HepG2 (cell line): ENCODE measurements around the gene PRDX6.

Source experiments
- FOXK1 ChIP-seq: sonication (generic); formaldehyde crosslinking; IDR thresholded peaks from 2 replicates; pipeline ENCODE4 v1.4.0; 2020; ENCODE audit warnings: low read depth, missing genetic modification reagents, borderline replicate concordance
- MED8 ChIP-seq: sonication (generic); formaldehyde crosslinking; IDR thresholded peaks from 2 replicates; pipeline ENCODE4 v1.8.1; 2023; ENCODE audit warnings: mild to moderate bottlenecking, missing genetic modification reagents; ENCODE audit not compliant: insufficient replicate concordance
- NR2C2 ChIP-seq: sonication (generic); formaldehyde crosslinking; IDR thresholded peaks from 2 replicates; pipeline ENCODE4 v1.4.0; 2020; ENCODE audit warnings: missing genetic modification reagents, mild to moderate bottlenecking, moderate library complexity, borderline replicate concordance
- POLR2G ChIP-seq: fragments of 200-400 bp; formaldehyde crosslinking; IDR thresholded peaks from 2 replicates; pipeline ENCODE4 v1.6.1; 2018; ENCODE audit warnings: mild to moderate bottlenecking, low read depth, low read length, moderate library complexity
- TAF1 ChIP-seq: sonication (generic); formaldehyde crosslinking; IDR thresholded peaks from 2 replicates; pipeline ENCODE4 v1.4.0; 2020; ENCODE audit warnings: missing genetic modification reagents
- TCF7L2 ChIP-seq: IDR thresholded peaks from 2 replicates; pipeline ENCODE4 v1.6.1; 2011; ENCODE audit warnings: mild to moderate bottlenecking, low read depth, low read length, moderate library complexity
- ZNF17 ChIP-seq: sonication (generic); formaldehyde crosslinking; IDR thresholded peaks from 2 replicates; pipeline ENCODE4 v1.5.0; 2020; ENCODE audit warnings: mild to moderate bottlenecking, missing genetic modification reagents
- ZNF431 ChIP-seq: sonication (generic); formaldehyde crosslinking; IDR thresholded peaks from 2 replicates; pipeline ENCODE4 v1.9.0; 2022; ENCODE audit warnings: missing genetic modification reagents, low read depth, mild to moderate bottlenecking, borderline replicate concordance
- TF ChIP-seq, protein P1 (sequence below): sonication (generic); formaldehyde crosslinking; IDR thresholded peaks from 2 replicates; pipeline ENCODE4 v1.5.0; 2020; ENCODE audit warnings: mild to moderate bottlenecking, missing genetic modification reagents, moderate library complexity
- TF ChIP-seq, protein P2 (sequence below): sonication (generic); formaldehyde crosslinking; IDR thresholded peaks from 2 replicates; pipeline ENCODE4 v1.5.0; 2020; ENCODE audit warnings: mild to moderate bottlenecking, missing genetic modification reagents, borderline replicate concordance
- TF ChIP-seq, protein P3 (sequence below), 2 experiments: sonication (generic) in 1 of 2; formaldehyde crosslinking in 1 of 2; IDR thresholded peaks; 2 replicates each; pipeline versions ENCODE4 v1.5.1 to v1.6.1; 2011 to 2020; ENCODE audit warnings: borderline replicate concordance in 1 of 2, low read depth in 1 of 2, low read length in 1 of 2, mild to moderate bottlenecking in 1 of 2, missing genetic modification reagents in 1 of 2, moderate library complexity in 1 of 2
- TF ChIP-seq, protein P4 (sequence below): sonication (generic); formaldehyde crosslinking; IDR thresholded peaks from 2 replicates; pipeline ENCODE4 v1.4.0; 2020; ENCODE audit warnings: missing genetic modification reagents, borderline replicate concordance
- TF ChIP-seq, protein P5 (sequence below): sonication (generic); formaldehyde crosslinking; conservative IDR thresholded peaks from 2 replicates; pipeline ENCODE4 v1.4.0; 2020; ENCODE audit warnings: missing genetic modification reagents
- TF ChIP-seq, protein P6 (sequence below): sonication (generic); formaldehyde crosslinking; IDR thresholded peaks from 2 replicates; pipeline ENCODE4 v1.4.0; 2020; ENCODE audit warnings: missing genetic modification reagents

DNA sequence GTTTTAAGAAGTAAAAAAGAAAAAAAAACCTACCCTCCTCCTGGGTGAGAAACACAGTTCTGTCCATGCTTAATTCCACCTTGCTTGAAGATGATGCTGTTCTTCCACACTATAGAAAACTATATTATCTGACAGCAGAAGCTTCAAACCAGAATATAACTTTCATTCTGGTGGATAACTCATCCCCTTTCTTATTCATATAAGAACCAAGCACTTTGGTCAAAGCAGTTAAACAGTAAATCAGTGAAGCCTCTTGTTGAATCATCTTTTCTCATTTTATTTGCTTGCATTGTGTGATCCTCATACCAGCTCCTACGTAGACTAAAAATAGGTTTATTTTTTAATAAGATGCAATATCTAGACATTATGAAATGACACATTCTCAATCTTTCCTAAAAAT lies 36.7 kb upstream of the PRDX6 start:
- TF ChIP-seq POLR2G (no peak), MED8 (CRISPR knock-in tag) (no peak), TCF7L2 (no peak), NR2C2 (CRISPR knock-in tag) (no peak), FOXK1 (CRISPR knock-in tag) (no peak), ZNF17 (CRISPR knock-in tag) (no peak), ZNF431 (no peak), TAF1 (CRISPR knock-in tag) (no peak)
- TF ChIP-seq, protein P1, sequence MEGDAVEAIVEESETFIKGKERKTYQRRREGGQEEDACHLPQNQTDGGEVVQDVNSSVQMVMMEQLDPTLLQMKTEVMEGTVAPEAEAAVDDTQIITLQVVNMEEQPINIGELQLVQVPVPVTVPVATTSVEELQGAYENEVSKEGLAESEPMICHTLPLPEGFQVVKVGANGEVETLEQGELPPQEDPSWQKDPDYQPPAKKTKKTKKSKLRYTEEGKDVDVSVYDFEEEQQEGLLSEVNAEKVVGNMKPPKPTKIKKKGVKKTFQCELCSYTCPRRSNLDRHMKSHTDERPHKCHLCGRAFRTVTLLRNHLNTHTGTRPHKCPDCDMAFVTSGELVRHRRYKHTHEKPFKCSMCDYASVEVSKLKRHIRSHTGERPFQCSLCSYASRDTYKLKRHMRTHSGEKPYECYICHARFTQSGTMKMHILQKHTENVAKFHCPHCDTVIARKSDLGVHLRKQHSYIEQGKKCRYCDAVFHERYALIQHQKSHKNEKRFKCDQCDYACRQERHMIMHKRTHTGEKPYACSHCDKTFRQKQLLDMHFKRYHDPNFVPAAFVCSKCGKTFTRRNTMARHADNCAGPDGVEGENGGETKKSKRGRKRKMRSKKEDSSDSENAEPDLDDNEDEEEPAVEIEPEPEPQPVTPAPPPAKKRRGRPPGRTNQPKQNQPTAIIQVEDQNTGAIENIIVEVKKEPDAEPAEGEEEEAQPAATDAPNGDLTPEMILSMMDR (CRISPR knock-in tag), result no peak
- TF ChIP-seq, protein P2, sequence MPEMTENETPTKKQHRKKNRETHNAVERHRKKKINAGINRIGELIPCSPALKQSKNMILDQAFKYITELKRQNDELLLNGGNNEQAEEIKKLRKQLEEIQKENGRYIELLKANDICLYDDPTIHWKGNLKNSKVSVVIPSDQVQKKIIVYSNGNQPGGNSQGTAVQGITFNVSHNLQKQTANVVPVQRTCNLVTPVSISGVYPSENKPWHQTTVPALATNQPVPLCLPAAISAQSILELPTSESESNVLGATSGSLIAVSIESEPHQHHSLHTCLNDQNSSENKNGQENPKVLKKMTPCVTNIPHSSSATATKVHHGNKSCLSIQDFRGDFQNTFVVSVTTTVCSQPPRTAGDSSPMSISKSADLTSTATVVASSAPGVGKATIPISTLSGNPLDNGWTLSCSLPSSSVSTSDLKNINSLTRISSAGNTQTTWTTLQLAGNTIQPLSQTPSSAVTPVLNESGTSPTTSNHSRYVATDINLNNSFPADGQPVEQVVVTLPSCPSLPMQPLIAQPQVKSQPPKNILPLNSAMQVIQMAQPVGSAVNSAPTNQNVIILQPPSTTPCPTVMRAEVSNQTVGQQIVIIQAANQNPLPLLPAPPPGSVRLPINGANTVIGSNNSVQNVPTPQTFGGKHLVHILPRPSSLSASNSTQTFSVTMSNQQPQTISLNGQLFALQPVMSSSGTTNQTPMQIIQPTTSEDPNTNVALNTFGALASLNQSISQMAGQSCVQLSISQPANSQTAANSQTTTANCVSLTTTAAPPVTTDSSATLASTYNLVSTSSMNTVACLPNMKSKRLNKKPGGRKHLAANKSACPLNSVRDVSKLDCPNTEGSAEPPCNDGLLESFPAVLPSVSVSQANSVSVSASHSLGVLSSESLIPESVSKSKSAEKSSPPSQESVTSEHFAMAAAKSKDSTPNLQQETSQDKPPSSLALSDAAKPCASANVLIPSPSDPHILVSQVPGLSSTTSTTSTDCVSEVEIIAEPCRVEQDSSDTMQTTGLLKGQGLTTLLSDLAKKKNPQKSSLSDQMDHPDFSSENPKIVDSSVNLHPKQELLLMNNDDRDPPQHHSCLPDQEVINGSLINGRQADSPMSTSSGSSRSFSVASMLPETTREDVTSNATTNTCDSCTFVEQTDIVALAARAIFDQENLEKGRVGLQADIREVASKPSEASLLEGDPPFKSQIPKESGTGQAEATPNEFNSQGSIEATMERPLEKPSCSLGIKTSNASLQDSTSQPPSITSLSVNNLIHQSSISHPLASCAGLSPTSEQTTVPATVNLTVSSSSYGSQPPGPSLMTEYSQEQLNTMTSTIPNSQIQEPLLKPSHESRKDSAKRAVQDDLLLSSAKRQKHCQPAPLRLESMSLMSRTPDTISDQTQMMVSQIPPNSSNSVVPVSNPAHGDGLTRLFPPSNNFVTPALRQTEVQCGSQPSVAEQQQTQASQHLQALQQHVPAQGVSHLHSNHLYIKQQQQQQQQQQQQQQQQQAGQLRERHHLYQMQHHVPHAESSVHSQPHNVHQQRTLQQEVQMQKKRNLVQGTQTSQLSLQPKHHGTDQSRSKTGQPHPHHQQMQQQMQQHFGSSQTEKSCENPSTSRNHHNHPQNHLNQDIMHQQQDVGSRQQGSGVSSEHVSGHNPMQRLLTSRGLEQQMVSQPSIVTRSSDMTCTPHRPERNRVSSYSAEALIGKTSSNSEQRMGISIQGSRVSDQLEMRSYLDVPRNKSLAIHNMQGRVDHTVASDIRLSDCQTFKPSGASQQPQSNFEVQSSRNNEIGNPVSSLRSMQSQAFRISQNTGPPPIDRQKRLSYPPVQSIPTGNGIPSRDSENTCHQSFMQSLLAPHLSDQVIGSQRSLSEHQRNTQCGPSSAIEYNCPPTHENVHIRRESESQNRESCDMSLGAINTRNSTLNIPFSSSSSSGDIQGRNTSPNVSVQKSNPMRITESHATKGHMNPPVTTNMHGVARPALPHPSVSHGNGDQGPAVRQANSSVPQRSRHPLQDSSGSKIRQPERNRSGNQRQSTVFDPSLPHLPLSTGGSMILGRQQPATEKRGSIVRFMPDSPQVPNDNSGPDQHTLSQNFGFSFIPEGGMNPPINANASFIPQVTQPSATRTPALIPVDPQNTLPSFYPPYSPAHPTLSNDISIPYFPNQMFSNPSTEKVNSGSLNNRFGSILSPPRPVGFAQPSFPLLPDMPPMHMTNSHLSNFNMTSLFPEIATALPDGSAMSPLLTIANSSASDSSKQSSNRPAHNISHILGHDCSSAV (CRISPR knock-in tag), result no peak
- TF ChIP-seq, protein P3, sequence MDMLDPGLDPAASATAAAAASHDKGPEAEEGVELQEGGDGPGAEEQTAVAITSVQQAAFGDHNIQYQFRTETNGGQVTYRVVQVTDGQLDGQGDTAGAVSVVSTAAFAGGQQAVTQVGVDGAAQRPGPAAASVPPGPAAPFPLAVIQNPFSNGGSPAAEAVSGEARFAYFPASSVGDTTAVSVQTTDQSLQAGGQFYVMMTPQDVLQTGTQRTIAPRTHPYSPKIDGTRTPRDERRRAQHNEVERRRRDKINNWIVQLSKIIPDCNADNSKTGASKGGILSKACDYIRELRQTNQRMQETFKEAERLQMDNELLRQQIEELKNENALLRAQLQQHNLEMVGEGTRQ (IDR thresholded peaks at IDR 0.05; ENCODE audit: low read depth, low read length), result no peak
- TF ChIP-seq, protein P3 (CRISPR knock-in tag; IDR thresholded peaks at IDR 0.05; ENCODE audit: borderline replicate concordance), result no peak
- TF ChIP-seq, protein P4, sequence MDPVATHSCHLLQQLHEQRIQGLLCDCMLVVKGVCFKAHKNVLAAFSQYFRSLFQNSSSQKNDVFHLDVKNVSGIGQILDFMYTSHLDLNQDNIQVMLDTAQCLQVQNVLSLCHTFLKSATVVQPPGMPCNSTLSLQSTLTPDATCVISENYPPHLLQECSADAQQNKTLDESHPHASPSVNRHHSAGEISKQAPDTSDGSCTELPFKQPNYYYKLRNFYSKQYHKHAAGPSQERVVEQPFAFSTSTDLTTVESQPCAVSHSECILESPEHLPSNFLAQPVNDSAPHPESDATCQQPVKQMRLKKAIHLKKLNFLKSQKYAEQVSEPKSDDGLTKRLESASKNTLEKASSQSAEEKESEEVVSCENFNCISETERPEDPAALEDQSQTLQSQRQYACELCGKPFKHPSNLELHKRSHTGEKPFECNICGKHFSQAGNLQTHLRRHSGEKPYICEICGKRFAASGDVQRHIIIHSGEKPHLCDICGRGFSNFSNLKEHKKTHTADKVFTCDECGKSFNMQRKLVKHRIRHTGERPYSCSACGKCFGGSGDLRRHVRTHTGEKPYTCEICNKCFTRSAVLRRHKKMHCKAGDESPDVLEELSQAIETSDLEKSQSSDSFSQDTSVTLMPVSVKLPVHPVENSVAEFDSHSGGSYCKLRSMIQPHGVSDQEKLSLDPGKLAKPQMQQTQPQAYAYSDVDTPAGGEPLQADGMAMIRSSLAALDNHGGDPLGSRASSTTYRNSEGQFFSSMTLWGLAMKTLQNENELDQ (CRISPR knock-in tag), result no peak
- TF ChIP-seq, protein P5, sequence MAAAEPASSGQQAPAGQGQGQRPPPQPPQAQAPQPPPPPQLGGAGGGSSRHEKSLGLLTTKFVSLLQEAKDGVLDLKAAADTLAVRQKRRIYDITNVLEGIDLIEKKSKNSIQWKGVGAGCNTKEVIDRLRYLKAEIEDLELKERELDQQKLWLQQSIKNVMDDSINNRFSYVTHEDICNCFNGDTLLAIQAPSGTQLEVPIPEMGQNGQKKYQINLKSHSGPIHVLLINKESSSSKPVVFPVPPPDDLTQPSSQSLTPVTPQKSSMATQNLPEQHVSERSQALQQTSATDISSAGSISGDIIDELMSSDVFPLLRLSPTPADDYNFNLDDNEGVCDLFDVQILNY (CRISPR knock-in tag), result no peak
- TF ChIP-seq, protein P6, sequence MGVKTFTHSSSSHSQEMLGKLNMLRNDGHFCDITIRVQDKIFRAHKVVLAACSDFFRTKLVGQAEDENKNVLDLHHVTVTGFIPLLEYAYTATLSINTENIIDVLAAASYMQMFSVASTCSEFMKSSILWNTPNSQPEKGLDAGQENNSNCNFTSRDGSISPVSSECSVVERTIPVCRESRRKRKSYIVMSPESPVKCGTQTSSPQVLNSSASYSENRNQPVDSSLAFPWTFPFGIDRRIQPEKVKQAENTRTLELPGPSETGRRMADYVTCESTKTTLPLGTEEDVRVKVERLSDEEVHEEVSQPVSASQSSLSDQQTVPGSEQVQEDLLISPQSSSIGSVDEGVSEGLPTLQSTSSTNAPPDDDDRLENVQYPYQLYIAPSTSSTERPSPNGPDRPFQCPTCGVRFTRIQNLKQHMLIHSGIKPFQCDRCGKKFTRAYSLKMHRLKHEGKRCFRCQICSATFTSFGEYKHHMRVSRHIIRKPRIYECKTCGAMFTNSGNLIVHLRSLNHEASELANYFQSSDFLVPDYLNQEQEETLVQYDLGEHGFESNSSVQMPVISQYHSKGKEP (CRISPR knock-in tag), result no peak
